NCI-H1417 (cell line): ENCODE results near the gene SLC25A20.
"Not testable (repeated sequence)": the region's sequence is repeated elsewhere in the genome, so short reads cannot be mapped to it uniquely, and the experiment has no call there.

ENCODE experiments used
- DNase-seq, 3 experiments: peaks; one replicate each; lab custom pipeline; 2025; lab: John Stamatoyannopoulos, UW

Gene SLC25A20

GRCh38 chr3:48898383-48899234 lies at the start of gene SLC25A20:
SLC25A20 (minus strand) TSS chr3:48898882; CDS start chr3:48898794, 88 bp downstream.
- DNase-seq, result peak; percentile 61 to 71 (median 67)

GRCh38 chr3:48945891-48946549 lies 47.3 kb upstream of the SLC25A20 start:
- DNase-seq, result no peak

GRCh38 chr3:48945432-48945831 lies 46.8 kb upstream of the SLC25A20 start:
- no peak for DNase-seq

GRCh38 chr3:48938689-48939088 lies 40.0 kb upstream of the SLC25A20 start:
- DNase-seq, result no peak

- no peak for DNase-seq
These were observed 39.5 kb upstream of the SLC25A20 start for GRCh38 chr3:48938156-48938555.

GRCh38 chr3:48935530-48935929 lies 36.8 kb upstream of the SLC25A20 start:
- DNase-seq, result no peak

GRCh38 chr3:48934333-48934991 lies 35.8 kb upstream of the SLC25A20 start:
- DNase-seq, result no peak

GRCh38 chr3:48931944-48932580 lies 33.4 kb upstream of the SLC25A20 start:
- DNase-seq, result no peak

GRCh38 chr3:48930590-48930989 lies 31.9 kb upstream of the SLC25A20 start:
- no peak for DNase-seq

GRCh38 chr3:48929358-48930035 lies 30.8 kb upstream of the SLC25A20 start:
- DNase-seq, result no peak

- no peak for DNase-seq
These were observed 30.0 kb upstream of the SLC25A20 start for GRCh38 chr3:48928679-48929078.

- no peak for DNase-seq
These were observed 29.2 kb upstream of the SLC25A20 start for GRCh38 chr3:48927928-48928327.

GRCh38 chr3:48926425-48927392 lies 28.0 kb upstream of the SLC25A20 start:
- DNase-seq, result no peak

- peak; percentile 1 to 71 (median 5) for DNase-seq
These were observed 20.8 kb upstream of the SLC25A20 start for GRCh38 chr3:48919215-48920138.

GRCh38 chr3:48918388-48919214 lies 19.9 kb upstream of the SLC25A20 start, which contains the start of gene ARIH2:
ARIH2 (plus strand) TSS chr3:48918842; CDS start chr3:48927559, 8,717 bp downstream.
- peak; percentile 77 to 89 (median 86) for DNase-seq

- DNase-seq, result no peak
These were observed 16.6 kb upstream of the SLC25A20 start for GRCh38 chr3:48915296-48915695.

GRCh38 chr3:48907026-48907425 lies 8.3 kb upstream of the SLC25A20 start:
- not testable (repeated sequence) for DNase-seq

- no peak for DNase-seq
These were observed 591 bp upstream of the SLC25A20 start for GRCh38 chr3:48899273-48899672.
